ENCODE measurements around the gene ONECUT3. TPM values are rescaled to one million over a fixed set of nuclear protein-coding genes. Genes with fewer than 3 reads are reported as not detected.

ONECUT3 gene
- total RNA-seq, 4 donors from 2014 or later: 0.04 TPM; not detected in 3

GRCh38 chr19:1817553-1818179 is 64.4 kb downstream of the ONECUT3 start:
- no peak for ATAC-seq
- TF ChIP-seq EP300 (IDR thresholded peaks at IDR 0.05) (no peak), CTCF (IDR thresholded peaks at IDR 0.05) (no peak)
- Histone ChIP-seq H3K4me3 (no peak overlapping the region), H3K27me3 (no peaks in the 10 kb centered on the region), H3K27ac (no peak overlapping the region), H3K36me3 (peaks cover 0 to 83% of the 10 kb centered on the region in 2 donors), H3K9me3 (no peaks in the 10 kb centered on the region), H3K4me1 (peaks cover 0 to 13% (median 9%) of the 10 kb centered on the region in 3 donors)
- WGBS, 2 donors (ENCODE audit: low coverage in 1 of 2): 88% methylated on average over 5 of the region's 25 CpGs; no CpG with 5 or more reads in 1 of the 2 donors

GRCh38 chr19:1818549-1819195 is 65.4 kb downstream of the ONECUT3 start:
- no peak for TF ChIP-seq EP300 (IDR thresholded peaks at IDR 0.05)
- TF ChIP-seq POLR2AphosphoS5 (IDR thresholded peaks at IDR 0.05): no peak
- TF ChIP-seq CTCF (IDR thresholded peaks at IDR 0.05): no peak
- no peaks in the 10 kb centered on the region for H3K9me3 ChIP-seq
- H3K4me3 ChIP-seq: no peak overlapping the region
- no peak overlapping the region for H3K27ac ChIP-seq
- H3K36me3 ChIP-seq: peaks cover 0 to 93% of the 10 kb centered on the region in 2 donors
- ATAC-seq: no peak
- no peaks in the 10 kb centered on the region for H3K27me3 ChIP-seq
- 60 to 100% methylated on average over 1 of the region's 33 CpGs for WGBS, 2 donors (ENCODE audit: low coverage in 1 of 2)
- H3K4me1 ChIP-seq: peaks cover 0 to 2% (median 0%) of the 10 kb centered on the region in 3 donors

- Histone ChIP-seq H3K27ac (no peak overlapping the region), H3K36me3 (peaks cover 0 to 100% of the 10 kb centered on the region in 2 donors), H3K4me1 (no peaks in the 10 kb centered on the region), H3K9me3 (no peaks in the 10 kb centered on the region), H3K27me3 (no peaks in the 10 kb centered on the region), H3K4me3 (no peak overlapping the region)
- TF ChIP-seq POLR2AphosphoS5 (IDR thresholded peaks at IDR 0.05): no peak
- TF ChIP-seq EP300 (IDR thresholded peaks at IDR 0.05): no peak
- TF ChIP-seq POLR2A (IDR thresholded peaks at IDR 0.05): no peak
- TF ChIP-seq CTCF (IDR thresholded peaks at IDR 0.05): no peak
- no peak for ATAC-seq
- WGBS, 2 donors (ENCODE audit: low coverage in 1 of 2): 69% methylated on average over 8 of the region's 43 CpGs; no CpG with 5 or more reads in 1 of the 2 donors
Observed at GRCh38 chr19:1819341-1820255, 66.3 kb downstream of the ONECUT3 start.

GRCh38 chr19:1822210-1822609 is 68.9 kb downstream of the ONECUT3 start:
- Histone ChIP-seq H3K36me3 (peaks cover 0 to 99% of the 10 kb centered on the region in 2 donors), H3K9me3 (no peaks in the 10 kb centered on the region), H3K4me1 (peaks cover 0 to 16% (median 10%) of the 10 kb centered on the region in 3 donors), H3K4me3 (no peak overlapping the region), H3K27ac (no peak overlapping the region), H3K27me3 (no peaks in the 10 kb centered on the region)
- TF ChIP-seq CTCF (IDR thresholded peaks at IDR 0.05): no peak
- TF ChIP-seq POLR2AphosphoS5 (IDR thresholded peaks at IDR 0.05): no peak
- TF ChIP-seq POLR2A (IDR thresholded peaks at IDR 0.05): no peak
- no peak for ATAC-seq
- WGBS, 2 donors (ENCODE audit: low coverage in 1 of 2): no CpG with 5 or more reads among the region's 19 CpGs
